GM10266 (cell line): ENCODE measurements around the gene CDH2.

Experiments
- DNase-seq: peaks from one replicate; pipeline ENCODE4 v3.0.0; 2012; ENCODE audit errors: extremely low spot score
- CTCF ChIP-seq: IDR thresholded peaks from 2 replicates; pipeline ENCODE4 v1.5.1; 2012; ENCODE audit warnings: mild to moderate bottlenecking, low read depth; ENCODE audit not compliant: control insufficient read depth, insufficient read depth; ENCODE audit errors: missing control alignments

The CDH2 gene

GRCh38 chr18:28158083-28158581 lies 18.8 kb downstream of the CDH2 start:
- no peak for DNase-seq
- no peak for TF ChIP-seq CTCF

GRCh38 chr18:28153485-28154065 lies 23.4 kb downstream of the CDH2 start:
- no peak for TF ChIP-seq CTCF
- DNase-seq, result no peak

GRCh38 chr18:28152754-28153153 lies 24.2 kb downstream of the CDH2 start:
- DNase-seq, result no peak
- TF ChIP-seq CTCF, result no peak

GRCh38 chr18:28152354-28152753 lies 24.6 kb downstream of the CDH2 start:
- no peak for DNase-seq
- TF ChIP-seq CTCF, result no peak

- no peak for TF ChIP-seq CTCF
- no peak for DNase-seq
These were observed 25.5 kb downstream of the CDH2 start for GRCh38 chr18:28151434-28151833.

GRCh38 chr18:28150925-28151324 lies 26.0 kb downstream of the CDH2 start:
- DNase-seq, result no peak
- TF ChIP-seq CTCF, result no peak

- TF ChIP-seq CTCF, result no peak
- DNase-seq, result no peak
These were observed 27.0 kb downstream of the CDH2 start for GRCh38 chr18:28149810-28150420.
